GM12873 (cell line): ENCODE results near the gene AGO3.

Experiments used
- TF ChIP-seq, protein P1 (sequence below): IDR thresholded peaks from 2 replicates; pipeline ENCODE4 v1.5.1; 2012; ENCODE audit warnings: low read depth, mild to moderate bottlenecking, moderate library complexity, low read length, control low read depth; ENCODE audit not compliant: insufficient read depth; ENCODE audit errors: missing control alignments

The AGO3 gene

DNA sequence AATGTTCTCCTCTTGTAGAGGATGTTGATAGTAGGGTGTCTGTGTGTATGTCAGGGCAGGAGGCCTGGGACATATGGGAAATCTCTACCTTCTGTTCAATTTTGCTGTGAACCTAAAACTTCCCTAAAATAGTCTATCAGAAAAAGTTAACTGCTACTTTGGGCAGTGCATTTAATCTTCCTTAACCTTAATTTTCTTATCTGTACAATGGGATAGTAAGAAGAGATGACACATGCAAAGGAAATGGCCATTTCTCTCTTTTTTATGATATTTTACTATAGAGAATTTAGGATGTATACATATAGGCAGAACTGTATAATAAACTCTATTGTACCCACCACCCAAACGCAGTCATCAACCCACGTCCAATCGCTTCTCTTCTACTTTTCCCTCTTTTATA, 8.6 kb downstream of the AGO3 start:
- TF ChIP-seq, protein P1, sequence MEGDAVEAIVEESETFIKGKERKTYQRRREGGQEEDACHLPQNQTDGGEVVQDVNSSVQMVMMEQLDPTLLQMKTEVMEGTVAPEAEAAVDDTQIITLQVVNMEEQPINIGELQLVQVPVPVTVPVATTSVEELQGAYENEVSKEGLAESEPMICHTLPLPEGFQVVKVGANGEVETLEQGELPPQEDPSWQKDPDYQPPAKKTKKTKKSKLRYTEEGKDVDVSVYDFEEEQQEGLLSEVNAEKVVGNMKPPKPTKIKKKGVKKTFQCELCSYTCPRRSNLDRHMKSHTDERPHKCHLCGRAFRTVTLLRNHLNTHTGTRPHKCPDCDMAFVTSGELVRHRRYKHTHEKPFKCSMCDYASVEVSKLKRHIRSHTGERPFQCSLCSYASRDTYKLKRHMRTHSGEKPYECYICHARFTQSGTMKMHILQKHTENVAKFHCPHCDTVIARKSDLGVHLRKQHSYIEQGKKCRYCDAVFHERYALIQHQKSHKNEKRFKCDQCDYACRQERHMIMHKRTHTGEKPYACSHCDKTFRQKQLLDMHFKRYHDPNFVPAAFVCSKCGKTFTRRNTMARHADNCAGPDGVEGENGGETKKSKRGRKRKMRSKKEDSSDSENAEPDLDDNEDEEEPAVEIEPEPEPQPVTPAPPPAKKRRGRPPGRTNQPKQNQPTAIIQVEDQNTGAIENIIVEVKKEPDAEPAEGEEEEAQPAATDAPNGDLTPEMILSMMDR: no peak

DNA sequence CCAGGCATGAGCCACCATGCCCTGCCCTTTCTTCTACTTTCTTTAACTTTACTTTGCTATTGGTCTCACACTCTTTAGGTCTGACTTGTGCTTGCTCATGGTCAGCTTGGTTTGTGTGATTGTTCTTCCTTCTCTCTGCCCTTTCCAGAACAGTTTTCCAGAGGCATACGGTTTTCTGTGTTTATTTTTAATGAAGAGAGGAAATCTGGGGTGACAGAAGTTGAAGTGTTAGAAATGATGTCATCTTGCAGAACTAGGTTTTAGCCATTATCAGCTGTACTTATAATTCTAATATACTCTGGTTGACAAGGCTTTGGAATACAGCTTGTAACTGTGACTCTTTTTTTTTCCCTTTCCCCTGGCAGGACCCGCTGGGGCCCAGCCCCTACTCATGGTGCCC, 14.4 kb downstream of the AGO3 start:
- TF ChIP-seq, protein P1: no peak

DNA sequence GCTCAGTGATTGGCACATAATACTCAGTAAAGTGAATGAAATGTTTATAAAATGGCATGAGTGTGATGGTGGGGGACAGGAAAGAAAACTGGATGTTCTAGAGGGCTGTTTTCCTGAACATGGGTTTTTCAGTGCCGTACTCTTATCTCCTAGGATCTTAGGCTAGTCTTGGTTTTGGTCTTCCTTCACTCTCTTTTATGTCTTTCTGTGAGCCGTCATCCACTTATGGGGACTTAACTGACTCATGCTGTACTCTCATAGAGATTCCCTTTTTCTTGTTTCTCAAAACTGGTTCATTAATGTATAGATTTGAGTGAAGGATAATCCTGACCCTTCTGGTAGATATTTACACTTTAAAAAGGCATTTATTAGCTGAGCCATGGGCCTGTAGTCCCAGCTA, 16.6 kb downstream of the AGO3 start:
- TF ChIP-seq, protein P1: no peak

DNA sequence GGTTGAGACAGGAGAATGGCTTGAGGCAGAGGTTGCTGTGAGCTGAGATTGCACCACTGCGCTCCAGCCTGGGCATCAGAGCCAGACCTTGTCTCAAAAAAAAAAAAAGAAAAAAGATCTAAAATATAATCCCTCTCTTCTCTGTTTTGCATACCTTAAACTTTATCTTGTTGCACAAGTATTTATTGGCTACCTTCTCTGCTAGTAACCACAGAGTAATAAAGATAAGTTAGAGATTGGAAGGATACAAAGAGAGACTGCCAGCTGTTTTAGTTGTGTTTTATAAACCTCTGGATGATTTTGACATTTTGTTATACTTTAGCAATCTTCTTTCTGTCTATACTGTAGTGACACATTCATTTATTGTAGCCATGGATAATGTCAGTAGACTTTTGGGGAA, 27.7 kb downstream of the AGO3 start:
- TF ChIP-seq, protein P1: no peak

DNA sequence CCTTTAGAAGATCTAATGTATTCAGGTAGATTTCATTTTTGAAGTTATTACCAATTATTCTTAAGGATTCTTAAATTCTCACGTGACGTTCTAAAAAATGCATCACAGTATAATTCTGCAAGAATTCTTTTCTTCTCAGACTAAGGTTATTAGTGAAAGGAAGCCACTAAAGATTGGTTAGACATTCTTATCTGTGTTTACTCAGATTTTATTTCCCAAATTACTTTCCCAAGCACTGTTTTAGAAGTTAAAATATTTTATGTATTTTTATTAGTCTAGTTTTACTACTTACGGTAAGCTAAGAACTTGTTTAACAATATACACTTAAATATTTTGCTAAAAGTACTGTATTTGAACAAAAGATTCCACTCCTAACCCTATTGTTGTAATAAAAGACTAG, 28.4 kb downstream of the AGO3 start:
- TF ChIP-seq, protein P1: no peak

DNA sequence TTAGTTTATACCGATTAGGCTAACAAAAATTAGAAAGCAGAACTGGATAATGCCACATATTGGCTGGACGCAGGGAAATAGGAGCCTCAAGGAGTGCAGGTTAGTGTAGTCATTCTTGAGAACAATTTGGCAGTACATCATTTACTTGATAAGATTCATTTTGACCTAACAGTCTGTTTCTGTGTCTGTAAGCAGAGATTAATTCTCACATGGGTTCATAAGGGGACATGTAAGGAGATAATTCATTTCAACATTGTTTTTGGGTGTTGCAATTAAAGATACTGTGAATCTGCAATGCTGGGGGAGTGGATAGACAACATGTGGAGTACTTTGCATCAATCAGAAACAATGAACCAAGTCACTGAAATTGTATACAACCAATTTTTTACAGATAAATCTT, 32.0 kb downstream of the AGO3 start:
- TF ChIP-seq, protein P1: no peak

DNA sequence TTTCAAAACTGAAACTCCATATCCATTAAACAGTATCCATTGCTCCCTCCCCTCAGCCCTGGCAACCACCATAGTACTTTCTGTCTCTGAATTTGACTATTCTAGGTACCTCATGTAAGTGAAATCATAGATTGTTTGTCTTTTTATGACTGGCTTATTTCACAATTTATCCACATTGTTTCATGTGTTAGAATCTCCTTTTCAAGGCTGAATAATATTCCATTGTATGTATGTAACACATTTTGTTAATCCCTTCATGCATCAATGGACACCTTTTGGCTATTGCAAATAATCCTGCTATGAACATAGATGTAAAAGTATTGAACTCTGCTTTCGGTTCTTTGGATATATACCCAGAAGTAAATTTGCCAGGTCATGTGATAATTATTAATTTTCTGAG, 37.5 kb downstream of the AGO3 start:
- TF ChIP-seq, protein P1: no peak

DNA sequence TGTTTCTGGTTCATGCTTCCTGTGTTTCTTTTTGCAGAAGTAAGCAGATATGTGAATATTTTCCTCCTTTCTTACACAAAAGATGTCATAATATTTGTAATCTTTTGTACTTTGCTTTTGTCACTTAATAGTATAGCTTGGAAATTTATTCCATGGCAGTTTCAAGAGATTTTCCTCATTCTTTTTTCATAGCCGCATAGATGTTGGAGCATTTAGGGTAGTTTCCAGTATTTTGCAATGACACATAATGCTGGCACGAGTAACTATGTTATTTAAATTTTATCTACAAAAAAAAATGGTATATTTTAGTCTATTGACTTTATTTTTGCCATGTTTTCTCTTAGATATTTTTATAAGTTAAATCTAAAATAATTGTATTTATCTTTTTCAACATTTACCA, 40.7 kb downstream of the AGO3 start:
- TF ChIP-seq, protein P1: no peak
